ENCODE measurements around the gene PMPCA.
A peak's percentile ranks its signal among the peaks of the same experiment; 100 is the strongest.

PMPCA gene

DNA sequence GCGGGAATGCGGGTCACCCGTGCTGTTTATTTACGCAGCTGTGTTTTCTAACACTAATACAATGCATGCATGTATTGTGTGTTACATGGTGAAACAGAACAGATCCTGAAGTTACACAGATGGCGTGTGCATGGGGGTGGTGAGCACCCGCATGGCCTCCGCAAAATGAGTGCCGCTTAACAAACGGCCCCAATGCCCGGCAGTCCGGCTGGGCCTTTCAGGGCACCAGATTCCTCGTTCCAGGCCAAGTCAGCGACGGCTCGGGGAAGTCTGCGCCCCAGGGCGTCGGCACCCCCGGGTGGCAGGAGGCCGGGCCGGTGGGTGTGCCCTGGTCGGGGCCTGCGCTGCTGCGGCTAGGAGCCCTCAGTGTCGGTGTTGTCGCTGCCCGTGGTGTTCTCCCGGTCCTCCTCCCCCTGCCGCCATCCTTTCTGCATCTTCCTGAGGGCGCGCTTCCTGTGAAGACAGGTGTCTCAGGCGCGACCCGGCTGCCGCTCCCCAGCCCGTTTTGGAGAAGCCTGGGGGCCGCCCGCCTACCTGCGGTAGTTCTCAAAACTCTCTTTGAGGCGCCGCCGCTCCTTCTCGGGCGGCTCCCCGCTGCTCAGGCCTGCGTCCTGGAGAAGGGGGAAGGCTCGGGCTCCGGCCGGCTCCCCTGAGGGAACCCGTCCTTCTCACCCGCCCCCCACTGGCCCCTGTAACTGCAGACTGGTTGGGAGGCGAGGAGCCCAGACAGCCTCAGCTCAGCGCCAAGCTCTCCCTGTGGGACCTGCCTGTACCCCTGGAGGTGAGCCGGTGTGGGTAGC lies 46.3 kb upstream of the PMPCA start:
- Histone ChIP-seq H3K4me3 (peak overlapping the region; percentile 92), H3K27ac (no peak overlapping the region)
- TF ChIP-seq, protein P1, sequence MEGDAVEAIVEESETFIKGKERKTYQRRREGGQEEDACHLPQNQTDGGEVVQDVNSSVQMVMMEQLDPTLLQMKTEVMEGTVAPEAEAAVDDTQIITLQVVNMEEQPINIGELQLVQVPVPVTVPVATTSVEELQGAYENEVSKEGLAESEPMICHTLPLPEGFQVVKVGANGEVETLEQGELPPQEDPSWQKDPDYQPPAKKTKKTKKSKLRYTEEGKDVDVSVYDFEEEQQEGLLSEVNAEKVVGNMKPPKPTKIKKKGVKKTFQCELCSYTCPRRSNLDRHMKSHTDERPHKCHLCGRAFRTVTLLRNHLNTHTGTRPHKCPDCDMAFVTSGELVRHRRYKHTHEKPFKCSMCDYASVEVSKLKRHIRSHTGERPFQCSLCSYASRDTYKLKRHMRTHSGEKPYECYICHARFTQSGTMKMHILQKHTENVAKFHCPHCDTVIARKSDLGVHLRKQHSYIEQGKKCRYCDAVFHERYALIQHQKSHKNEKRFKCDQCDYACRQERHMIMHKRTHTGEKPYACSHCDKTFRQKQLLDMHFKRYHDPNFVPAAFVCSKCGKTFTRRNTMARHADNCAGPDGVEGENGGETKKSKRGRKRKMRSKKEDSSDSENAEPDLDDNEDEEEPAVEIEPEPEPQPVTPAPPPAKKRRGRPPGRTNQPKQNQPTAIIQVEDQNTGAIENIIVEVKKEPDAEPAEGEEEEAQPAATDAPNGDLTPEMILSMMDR (IDR thresholded peaks at IDR 0.05), result peak; percentile 42
- DNase-seq (ENCODE audit: low spot score), result no peak

DNA sequence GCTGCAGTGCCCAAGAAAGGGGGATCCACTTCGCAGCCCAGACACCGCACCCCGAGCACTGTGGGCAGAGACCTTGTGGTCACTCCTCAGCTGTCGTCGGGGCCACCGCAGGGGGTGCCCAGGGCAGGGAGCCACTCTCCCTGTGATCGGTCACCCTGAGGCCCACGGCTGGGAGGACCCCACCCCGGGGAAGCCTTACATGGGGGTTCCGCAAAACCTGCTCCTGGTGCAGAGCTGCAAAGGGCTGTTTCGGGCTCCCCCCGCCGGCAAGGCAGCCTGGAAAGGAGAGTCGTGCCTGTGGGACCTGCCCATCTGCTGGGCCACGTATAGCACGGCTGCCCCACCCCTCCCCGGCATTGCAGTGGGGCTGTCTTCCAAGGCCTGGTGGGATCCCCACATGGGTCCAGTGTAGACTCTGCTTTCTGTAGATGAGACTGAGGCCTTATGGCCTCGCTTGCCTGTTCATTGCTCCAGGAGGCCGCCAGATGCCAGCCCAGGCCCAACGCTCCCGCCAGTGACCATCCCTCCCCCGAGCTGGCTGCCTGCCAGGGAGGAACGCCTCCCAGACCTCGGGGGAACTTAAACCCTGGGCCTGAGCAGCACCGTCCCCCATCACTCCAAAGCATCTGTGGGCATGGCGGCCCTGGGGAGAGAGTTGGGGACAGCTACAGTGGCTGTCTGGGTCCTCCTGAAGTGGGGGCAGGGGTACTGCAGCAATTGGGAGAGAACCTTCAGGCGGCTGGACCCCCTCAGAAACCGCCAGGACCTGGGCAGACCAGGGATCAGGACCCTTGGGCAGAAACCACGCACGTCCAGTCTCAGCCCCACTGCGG lies 45.3 kb upstream of the PMPCA start:
- Histone ChIP-seq H3K27ac (no peak overlapping the region), H3K4me3 (no peak overlapping the region)
- TF ChIP-seq, protein P1 (IDR thresholded peaks at IDR 0.05), result no peak
- no peak for DNase-seq (ENCODE audit: low spot score)

DNA sequence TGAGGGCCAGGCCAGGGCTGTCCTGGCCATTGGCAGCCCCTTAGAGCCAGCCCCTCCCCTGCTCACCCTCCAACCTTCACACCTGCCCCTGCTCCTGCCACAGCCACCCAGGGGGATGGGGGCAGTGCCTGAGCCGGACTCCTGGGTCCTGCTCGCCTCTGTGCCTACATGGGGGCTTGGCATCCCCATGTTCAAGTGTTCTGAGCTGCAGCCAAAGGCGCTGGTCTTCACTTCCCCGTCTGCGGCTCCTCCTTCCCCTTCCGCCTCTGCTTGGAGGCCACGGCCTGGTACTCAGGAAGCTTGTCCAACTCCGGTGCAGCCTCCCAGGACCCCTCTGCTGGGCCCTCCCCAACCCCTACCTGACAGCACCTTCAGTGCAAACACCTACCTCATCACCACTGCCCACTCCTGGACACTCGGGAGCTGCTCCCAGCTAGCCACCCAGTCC lies 44.7 kb upstream of the PMPCA start:
- no peak overlapping the region for H3K4me3 ChIP-seq
- no peak overlapping the region for H3K27ac ChIP-seq
- no peak for DNase-seq (ENCODE audit: low spot score)
- TF ChIP-seq, protein P1 (IDR thresholded peaks at IDR 0.05), result no peak

DNA sequence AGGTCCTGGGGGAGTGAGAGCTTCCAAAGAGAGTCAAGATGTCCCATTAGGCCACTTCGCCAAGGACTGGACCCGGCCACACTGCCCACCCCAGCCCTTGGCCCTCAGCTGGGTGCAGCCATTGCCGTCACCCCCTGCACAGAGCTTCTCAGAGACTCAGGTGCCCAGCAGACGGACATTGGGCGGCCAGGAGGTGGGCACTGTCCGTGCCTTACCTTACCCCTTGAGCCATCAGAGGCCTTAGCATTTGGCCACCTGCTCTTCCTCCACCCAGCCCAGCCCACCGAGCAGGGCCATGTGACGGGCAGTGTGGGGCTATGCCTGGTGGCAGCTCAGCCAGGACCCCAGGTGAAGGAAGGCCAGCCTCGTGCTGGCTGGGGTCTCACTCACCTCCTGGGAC lies 43.6 kb upstream of the PMPCA start:
- DNase-seq (ENCODE audit: low spot score), result no peak
- Histone ChIP-seq H3K4me3 (no peak overlapping the region), H3K27ac (no peak overlapping the region)
- TF ChIP-seq, protein P1 (IDR thresholded peaks at IDR 0.05), result no peak

DNA sequence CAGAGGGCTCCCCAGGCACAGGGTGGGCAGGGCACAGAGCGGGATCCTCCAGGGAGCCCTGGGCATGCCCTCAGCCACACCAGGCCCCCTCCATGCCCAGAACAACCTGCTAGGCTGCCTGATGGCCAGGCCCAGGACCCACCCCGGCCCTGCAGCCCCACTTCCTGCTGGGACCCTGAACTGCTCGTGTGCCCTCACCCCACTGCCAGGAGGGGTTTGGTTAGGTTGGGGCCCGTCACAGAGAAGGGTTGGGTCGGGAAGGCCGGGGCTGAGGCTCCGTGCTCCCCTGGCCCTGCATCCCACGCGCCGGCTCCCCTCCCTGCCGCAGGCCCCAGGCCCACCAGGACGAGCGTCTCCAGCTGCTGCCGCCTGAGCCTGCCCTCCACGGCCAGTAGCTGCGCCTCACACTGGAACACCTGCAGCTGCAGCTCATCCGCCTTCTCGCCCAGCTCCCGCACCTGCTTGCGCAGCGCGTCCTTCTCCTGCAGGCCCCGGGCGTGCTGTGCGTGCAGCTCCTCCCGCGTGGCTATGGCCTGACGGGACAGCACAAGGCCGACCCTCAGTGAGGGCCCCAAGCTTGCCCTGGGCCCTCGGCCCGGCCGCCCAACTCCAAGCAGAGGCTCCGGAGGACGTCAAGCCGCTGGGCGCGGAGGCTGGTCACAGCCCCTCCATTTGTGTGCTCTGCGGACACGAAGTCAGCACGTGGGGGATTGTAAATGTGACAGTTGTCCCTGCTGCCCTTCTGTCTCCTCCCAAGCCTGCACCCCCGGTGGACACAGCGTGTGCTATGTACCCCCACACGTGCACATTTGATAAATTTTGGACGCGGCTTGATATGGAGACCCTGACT lies 42.9 kb upstream of the PMPCA start:
- H3K27ac ChIP-seq, result no peak overlapping the region
- TF ChIP-seq, protein P1 (IDR thresholded peaks at IDR 0.05), result no peak
- DNase-seq (ENCODE audit: low spot score), result no peak
- no peak overlapping the region for H3K4me3 ChIP-seq

DNA sequence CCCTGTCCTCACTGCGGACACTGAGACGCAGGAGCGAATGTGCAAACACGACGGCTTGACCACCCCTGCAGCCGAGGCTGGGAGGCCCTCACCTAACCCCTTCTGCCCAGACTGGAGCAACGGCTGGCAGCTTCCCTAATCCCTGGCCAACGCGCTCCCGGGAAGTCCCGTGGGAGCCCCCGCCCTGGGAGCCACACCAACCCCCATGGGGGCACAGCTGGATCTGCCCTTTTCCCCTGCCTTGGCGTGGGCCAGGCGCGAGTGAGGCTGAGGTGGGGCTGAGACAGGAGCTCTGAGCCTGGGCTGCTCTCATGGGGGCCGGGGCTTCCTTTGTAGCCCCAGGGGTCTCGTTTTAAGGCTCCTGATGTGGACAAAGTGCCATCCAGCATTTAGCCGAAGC lies 42.3 kb upstream of the PMPCA start:
- TF ChIP-seq, protein P1 (IDR thresholded peaks at IDR 0.05), result no peak
- no peak for DNase-seq (ENCODE audit: low spot score)
- no peak overlapping the region for H3K4me3 ChIP-seq

More for the DNA sequence above, 42.3 kb upstream of the PMPCA start:
- no peak overlapping the region for H3K27ac ChIP-seq
